ENCODE measurements around the gene IL3.
A peak's percentile ranks its signal among the peaks of the same experiment; 100 is the strongest.

Gene IL3

GRCh38 chr5:132057498-132058255 is 2.8 kb upstream of the IL3 start:
- DNase-seq = no peak

- DNase-seq = no peak
These were observed 1.8 kb upstream of the IL3 start for GRCh38 chr5:132058646-132059042.

- DNase-seq = no peak
These were observed 1.3 kb upstream of the IL3 start for GRCh38 chr5:132059043-132059695.

GRCh38 chr5:132059696-132060500 is 557 bp upstream of the IL3 start:
- DNase-seq = no peak

GRCh38 chr5:132063090-132063911 is 2.8 kb downstream of the IL3 start:
- peak; percentile 75 for DNase-seq

DNA sequence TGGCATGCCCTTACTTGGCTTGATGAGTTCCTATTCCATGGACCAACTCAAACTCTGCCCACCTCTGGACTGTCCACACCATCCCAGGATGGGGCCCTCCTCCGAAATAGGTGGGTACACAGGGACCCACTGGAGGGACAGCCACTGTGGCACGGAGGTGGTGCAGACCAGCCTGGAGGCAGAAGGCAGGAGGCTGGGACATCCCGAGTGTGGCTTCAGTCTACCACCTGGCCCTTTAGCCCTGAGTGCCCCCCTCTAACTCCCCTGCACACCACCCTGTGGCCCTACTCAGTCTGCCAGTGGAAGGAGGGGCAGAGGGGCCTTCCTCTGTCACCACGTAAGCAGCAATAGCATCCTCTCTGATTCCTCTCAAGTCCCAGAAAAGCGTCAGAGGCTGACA is 3.7 kb downstream of the IL3 start:
- no peak for DNase-seq

- peak; percentile 82 for DNase-seq
These were observed 4.4 kb downstream of the IL3 start for GRCh38 chr5:132064738-132065331.

DNA sequence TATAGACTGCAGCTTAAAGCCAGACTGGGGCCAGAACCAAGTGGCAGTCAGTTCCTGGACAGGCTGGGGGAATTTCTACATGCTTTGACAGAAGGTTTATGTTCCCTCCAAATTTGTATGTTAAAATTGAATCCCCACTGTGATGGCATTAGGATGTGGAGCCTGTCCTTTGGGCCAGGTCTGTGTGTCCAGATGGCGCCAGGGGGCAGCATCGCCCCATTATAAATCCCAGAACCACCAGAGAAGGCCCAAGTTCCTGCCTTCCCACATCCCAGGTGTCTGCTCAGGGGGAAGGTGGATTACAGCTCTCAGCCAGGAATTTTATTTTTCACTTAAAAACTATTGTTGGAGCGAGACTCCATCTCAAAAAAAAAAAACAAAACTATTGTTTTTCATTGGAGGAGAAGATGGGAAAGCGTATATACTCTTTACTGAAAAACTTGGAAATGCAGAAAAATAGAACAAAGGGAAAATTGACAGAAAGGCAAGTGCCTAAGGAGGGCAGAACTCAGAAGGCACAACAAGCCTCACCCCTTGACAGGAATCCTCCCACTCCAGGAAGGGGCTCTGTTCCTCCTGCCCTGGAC is 5.0 kb downstream of the IL3 start:
- DNase-seq = peak; percentile 78

DNA sequence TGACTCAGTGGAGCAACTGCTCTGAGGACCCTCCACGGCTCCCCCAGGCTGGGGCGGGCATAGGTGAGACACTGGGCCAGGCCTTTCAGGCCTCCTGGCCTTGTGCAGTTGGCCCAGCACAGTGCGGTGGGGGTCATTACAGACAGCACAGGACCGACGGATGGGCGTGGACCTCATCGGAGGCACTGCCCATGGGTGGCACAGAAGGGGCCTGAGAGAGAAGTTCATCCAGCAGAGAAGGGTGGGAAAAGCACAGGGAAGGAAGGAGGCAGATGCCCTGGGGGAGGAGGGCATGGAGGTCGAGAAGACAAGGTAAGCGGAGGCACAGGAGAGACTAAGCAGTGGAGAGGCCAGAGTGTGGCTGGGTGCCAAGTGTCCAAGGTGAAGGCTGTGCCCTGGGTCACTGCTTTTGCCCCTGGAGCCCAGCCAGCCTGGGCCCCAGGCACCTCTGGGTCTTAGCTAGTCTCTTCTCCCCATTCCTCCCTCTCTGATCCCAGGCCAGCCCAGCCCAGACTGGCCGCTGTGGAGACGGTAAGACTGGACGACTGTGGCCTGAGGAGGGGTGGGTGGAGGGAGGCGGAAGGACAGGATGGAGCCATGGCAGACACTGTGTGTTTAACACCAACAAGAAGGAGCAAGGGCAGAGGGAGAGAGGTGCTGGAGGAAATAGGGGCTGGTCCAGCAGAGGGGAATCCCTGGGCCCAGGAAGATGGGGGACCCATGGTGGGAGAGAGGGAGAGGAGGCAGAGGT is 5.7 kb downstream of the IL3 start:
- no peak for DNase-seq

DNA sequence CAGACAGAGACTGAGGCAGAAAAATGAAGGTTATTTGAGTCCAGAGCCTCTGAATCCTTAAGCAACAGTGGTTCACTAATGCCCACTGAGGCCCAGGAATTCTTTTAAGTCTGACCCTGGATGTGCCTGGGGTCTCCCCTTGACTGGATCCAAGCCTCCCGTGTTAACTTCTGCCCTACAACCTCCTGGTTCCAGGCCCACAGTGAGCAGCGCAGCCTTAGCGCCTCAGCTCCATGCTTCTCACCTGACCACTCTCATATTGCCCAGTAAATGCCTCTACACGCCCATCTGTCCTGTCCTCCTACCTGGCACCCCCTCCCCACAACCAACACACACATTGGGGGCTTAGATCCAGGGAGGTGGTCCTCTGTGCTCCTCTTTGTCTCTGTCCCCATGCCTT is 6.4 kb downstream of the IL3 start:
- no peak for DNase-seq

- DNase-seq = no peak
These were observed 7.0 kb downstream of the IL3 start for GRCh38 chr5:132067451-132067850.

- no peak for DNase-seq
These were observed 7.7 kb downstream of the IL3 start for GRCh38 chr5:132067941-132068808.

DNA sequence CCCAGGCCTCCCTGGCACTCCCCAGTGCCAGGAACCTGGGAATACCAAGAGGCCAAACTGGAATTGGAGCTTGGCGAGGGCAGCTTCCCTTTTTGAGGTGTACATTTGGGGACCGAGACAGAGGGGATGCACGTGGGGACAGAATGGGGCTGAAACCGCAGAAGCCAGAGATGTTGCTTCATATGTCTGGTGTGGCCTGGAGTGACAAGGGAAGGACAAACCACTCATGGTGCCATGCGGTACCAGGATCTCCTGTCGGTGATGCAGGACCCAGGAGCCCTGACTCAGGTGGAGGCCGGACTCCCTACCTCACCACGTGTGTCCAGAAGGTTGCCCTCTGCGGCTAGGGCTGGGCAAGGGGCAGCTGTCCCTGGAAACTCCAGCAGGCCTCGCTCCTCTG is 9.1 kb downstream of the IL3 start:
- DNase-seq = no peak

DNA sequence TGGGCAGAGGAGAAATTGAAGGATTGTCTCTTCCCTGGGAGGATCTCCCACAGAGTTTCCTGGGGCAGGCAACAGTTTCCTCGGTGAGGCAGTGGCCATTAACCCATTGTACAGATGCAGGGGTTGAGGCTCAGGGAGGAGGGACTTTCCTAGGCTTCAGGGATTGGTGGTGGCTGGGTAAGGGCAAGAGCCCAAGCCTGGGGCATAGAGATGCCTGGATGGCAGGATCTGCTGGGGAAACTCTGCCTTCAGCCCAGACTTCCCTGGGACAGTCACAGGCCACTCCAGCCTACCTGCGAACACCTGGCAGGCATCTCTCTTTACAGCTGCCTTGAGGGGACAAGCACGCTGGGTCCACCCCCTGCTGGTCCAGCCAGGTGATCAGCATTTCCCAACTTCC is 9.5 kb downstream of the IL3 start:
- DNase-seq = no peak

- DNase-seq = no peak
These were observed 10.2 kb downstream of the IL3 start for GRCh38 chr5:132070460-132071337.

DNA sequence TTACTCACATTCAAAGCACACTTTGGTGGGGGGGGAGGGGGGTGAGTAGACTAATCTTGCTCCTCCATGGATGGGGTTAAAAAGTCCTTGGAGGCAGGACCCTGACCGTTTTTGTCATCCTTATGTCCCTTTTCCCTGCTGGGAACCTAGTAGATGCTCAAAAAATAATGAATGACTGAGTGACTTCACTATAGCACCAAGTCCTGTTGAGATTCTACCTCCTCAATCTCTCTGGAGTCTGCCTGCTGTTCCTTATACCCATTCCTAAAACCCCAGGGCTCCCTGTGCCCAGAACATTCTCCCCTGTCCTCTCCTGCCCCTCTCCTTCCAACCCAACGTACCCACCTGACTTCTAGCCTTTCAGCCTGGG is 10.9 kb downstream of the IL3 start:
- DNase-seq = no peak

DNA sequence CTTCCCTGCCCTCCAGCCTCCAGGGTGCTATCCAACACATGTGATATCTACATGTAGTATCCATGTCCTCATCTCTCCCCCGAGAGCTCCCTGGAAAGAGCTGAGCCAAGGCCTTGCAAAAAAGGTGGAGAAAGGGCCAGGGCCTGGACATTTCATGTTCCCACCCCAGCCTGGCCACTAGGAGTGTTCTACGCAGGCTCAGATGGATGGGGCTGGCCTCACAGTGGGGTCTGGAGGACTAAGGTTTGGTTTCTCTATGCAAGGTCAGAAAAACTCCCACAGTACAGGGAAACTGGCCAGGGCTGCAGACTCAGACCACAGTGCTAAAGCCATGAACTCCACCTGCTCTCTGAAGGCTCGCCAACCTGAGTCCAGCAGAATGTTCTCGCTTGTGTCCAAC is 11.6 kb downstream of the IL3 start:
- no peak for DNase-seq

GRCh38 chr5:132072528-132072927 is 12.1 kb downstream of the IL3 start:
- DNase-seq = no peak

- no peak for DNase-seq
These were observed 13.0 kb downstream of the IL3 start, which contains the start of gene CSF2 for GRCh38 chr5:132073231-132074013. TSS of gene CSF2 (plus strand) at chr5:132073789. CDS start at chr5:132073824, 35 bp downstream.

Measured in NCI-H82 (cell line).